Lower leg skin (tissue), 4 donors: Measurements from ENCODE around the gene KCNG3. TPM values are rescaled to one million over a fixed set of nuclear protein-coding genes. Genes with fewer than 3 reads are reported as not detected.

Source experiments
- DNase-seq, 2 donors: peaks; one replicate each; pipeline ENCODE4 v3.0.0-alpha.2; 2019; ENCODE audit warnings: low spot score in 2 of 2
- H3K4me3 ChIP-seq: fragments of 200-600 bp; sonication (generic); 2 replicates; pipeline ENCODE4 v1.5.1; 2017; ENCODE audit warnings: mild to moderate bottlenecking, low read depth; ENCODE audit not compliant: poor library complexity, severe bottlenecking
- POLR2A ChIP-seq, 2 donors: fragments of 450-650 bp; IDR thresholded peaks; one replicate each; pipeline ENCODE4 v1.6.1; 2016 to 2017; ENCODE audit warnings: antibody characterized with exemption in 2 of 2, mild to moderate bottlenecking in 1 of 2, moderate library complexity in 1 of 2
- WGBS, 2 donors: methylation state at CpG; one replicate each; pipeline ENCODE4 v1.1.5; 2018; 5-methylcytosine and 5-hydroxymethylcytosine counted together
- intact Hi-C: fragments of 100-400 bp; cut with DNase I; formaldehyde crosslinking; loops from one replicate; pipeline ENCODE4 v1.15.0; 2023; ENCODE audit warnings: low total_unique reads
- total RNA-seq, 4 donors: library from RNA; depleted of rRNA; stranded (reverse); fragments of >200 nt; gene quantifications; one replicate each; pipeline ENCODE4 v1.1.0, GENCODE V29; 2016
- TF ChIP-seq, protein P1 (sequence below), 3 donors: fragments of 450-650 bp; IDR thresholded peaks; one replicate each; pipeline ENCODE4 v1.5.1; 2016; ENCODE audit warnings: antibody characterized with exemption in 3 of 3, mild to moderate bottlenecking in 3 of 3, moderate library complexity in 2 of 3

Gene KCNG3
- total RNA-seq, 4 donors from 2014 or later: 0.25 to 0.98 (median 0.57) TPM

DNA sequence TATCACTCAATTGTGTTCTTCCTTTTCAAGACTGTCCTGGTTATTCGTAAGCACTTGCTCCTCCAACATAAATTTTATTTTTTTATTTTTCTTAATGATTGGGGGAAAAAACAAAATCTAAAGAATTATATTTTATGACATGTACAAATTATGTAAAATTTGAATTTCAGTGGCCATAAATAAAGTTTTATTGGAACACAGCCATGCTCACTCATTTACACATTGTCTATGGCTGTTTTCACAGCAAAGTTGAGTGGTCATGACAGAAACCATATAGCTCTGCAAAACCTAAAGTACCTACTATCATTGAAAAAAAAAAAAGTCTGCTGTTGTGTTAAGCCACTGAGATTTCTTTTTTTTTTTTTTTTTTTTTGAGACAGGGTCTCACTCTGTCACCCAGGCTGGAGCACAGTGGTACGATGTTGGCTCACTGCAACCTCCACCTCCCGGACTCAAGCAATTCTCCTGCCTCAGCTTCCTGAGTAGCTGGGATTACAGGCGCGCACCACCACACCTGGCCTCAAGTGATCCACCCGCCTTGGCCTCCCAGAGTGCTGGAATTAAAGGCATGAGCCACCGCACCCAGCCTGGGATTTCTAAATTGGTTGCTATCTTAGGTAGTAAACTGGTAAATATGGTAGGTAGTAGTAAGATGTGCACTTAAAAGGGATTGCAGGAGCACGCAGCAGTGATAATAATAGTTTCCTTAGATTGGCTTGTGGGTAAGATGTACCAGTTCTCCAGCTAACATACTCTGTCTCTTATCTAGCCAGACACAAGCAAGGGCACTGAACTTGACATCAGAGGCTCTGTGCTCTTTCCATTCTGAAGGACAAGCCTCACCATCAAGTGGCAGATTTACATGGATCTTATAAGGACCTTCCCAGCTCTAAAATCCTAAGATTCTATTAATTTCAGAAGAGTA lies 44.4 kb downstream of the KCNG3 start:
- intact Hi-C loops: no loop called here
- no peak for DNase-seq
- no peak overlapping the region for H3K4me3 ChIP-seq
- no peak for TF ChIP-seq POLR2A (IDR thresholded peaks at IDR 0.05)
- TF ChIP-seq, protein P1, sequence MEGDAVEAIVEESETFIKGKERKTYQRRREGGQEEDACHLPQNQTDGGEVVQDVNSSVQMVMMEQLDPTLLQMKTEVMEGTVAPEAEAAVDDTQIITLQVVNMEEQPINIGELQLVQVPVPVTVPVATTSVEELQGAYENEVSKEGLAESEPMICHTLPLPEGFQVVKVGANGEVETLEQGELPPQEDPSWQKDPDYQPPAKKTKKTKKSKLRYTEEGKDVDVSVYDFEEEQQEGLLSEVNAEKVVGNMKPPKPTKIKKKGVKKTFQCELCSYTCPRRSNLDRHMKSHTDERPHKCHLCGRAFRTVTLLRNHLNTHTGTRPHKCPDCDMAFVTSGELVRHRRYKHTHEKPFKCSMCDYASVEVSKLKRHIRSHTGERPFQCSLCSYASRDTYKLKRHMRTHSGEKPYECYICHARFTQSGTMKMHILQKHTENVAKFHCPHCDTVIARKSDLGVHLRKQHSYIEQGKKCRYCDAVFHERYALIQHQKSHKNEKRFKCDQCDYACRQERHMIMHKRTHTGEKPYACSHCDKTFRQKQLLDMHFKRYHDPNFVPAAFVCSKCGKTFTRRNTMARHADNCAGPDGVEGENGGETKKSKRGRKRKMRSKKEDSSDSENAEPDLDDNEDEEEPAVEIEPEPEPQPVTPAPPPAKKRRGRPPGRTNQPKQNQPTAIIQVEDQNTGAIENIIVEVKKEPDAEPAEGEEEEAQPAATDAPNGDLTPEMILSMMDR (IDR thresholded peaks at IDR 0.05): no peak
- WGBS, 2 donors: 96 to 98% methylated on average over 8 of the region's 8 CpGs

DNA sequence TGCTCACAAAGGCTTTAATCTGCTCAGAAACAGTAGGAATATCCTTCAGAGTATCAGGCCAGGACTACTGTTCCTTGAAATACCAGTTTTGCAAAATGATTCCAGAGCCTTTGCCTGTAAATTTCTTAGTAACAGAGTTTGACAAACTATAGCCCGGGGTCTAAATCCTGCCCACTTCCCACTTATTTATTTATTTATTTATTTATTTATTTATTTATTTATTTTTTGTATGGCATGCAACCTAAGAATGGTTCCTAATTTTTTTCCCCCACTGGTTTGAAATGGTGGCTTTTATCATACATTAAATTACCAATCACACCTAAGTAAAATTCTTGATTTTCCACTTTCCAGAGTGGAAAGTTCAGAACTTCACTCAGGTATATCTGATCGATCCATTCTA lies 45.6 kb downstream of the KCNG3 start:
- 79 to 83% methylated on average over 2 of the region's 2 CpGs for WGBS, 2 donors

DNA sequence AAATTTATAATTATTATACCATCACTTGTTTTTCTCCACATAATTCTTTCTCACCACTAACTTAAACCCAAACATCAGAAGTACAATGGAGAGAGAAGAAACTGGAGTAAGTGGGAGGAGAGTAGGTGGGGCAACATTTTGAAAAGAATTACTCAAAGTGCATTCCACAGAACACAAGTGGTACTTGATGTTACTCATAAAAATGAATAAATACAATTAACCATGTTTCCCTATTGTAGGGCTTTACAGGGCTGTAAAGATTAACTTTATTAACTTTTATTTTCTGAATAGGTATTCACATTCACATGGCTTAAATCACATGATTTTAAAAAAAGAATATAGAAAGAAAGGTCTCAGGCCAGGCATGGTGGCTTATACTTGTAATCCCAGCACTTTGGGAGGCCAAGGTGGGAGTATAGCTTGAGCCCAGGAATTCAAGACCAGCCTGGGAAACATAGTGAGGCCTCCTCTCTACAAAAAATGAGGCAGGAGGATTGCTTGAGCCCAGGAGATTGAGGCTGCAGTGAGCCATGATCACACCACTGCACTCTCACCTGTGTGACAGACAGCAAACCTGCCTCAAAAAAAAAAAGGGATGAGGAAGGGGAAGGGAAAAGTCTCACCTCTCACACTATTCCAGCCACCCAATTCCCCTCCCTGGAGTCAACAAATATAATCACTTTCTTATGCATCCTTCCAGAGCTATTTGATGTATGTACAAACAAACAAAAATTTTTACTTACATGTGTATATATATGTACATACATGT lies 47.1 kb downstream of the KCNG3 start:
- no peak for TF ChIP-seq POLR2A (IDR thresholded peaks at IDR 0.05)
- TF ChIP-seq, protein P1 (IDR thresholded peaks at IDR 0.05): no peak
- intact Hi-C loops: no loop called here
- DNase-seq: no peak
- H3K4me3 ChIP-seq: no peak overlapping the region

More for the DNA sequence above, 45.6 kb downstream of the KCNG3 start:
- no peak for DNase-seq
- TF ChIP-seq, protein P1 (IDR thresholded peaks at IDR 0.05): no peak
- no peak for TF ChIP-seq POLR2A (IDR thresholded peaks at IDR 0.05)
- intact Hi-C loops: no loop called here
- no peak overlapping the region for H3K4me3 ChIP-seq

DNA sequence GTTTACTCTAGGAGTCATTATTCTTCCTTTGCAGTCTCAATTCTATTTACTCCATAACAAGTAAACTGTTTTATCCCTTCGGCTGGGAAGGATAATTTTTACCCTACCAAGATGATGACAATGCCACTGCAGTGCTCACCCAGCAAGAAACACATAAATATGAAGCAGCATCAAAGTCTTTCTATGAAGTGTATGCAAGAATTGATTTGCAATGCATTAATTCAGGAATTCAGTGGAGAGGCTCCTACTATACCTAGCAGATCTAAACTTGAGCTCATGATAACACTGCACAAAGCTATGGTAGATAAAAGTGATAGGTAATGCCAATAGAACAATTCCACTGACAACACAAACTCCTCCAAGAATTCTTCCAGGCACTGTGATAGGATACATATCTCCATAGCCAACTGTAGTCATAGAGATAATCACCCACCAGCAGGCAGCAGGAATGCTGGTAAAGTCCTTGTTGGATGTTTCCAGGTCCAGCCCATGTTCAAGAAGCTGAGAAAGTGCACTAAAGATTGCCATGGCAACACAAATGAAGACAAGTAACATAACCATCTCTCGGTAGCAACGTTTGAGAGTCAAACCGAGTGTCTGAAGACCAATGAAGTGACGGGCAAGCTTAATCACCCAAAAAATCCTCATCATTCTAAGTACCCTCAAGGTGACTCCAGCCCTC lies 49.9 kb downstream of the KCNG3 start:
- DNase-seq: no peak
- intact Hi-C loops: no loop called here
- no peak overlapping the region for H3K4me3 ChIP-seq
- TF ChIP-seq POLR2A (IDR thresholded peaks at IDR 0.05): no peak
- TF ChIP-seq, protein P1 (IDR thresholded peaks at IDR 0.05): no peak
- WGBS, 2 donors: 69 to 91% methylated on average over 5 of the region's 5 CpGs

DNA sequence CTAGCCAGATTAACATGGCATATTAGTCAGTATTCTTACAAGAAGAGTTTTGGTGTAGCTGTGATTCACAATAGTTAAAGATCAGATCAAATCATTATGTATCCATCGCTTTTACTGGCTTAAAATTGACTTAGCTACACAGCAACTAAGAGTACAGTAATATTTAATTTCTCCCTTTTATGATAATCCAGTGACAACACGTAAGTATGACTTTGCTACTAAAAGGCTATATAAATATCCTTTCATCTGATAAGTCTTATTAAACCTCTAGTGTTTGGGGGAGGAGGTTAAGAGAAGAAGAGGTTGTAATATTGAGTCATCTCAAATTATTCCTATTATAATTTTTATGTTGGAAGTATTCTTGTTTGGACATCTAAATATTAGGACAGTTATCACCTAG lies 51.0 kb downstream of the KCNG3 start:
- no peak overlapping the region for H3K4me3 ChIP-seq
- TF ChIP-seq, protein P1 (IDR thresholded peaks at IDR 0.05): no peak
- no peak for TF ChIP-seq POLR2A (IDR thresholded peaks at IDR 0.05)
- no peak for DNase-seq
- intact Hi-C loops: no loop called here
- WGBS, 2 donors: 64 to 78% methylated on average over 2 of the region's 2 CpGs
